Hepatocyte (in vitro differentiated cells): Measurements from ENCODE around the gene PSMD1. TPM values are rescaled to one million over a fixed set of nuclear protein-coding genes. Genes with fewer than 3 reads are reported as not detected.

ENCODE experiments used
- DNase-seq: peaks from one replicate; pipeline ENCODE4 v3.0.0-alpha.2; 2016; ENCODE audit warnings: low spot score
- H2AFZ ChIP-seq: fragments of 200-600 bp; sonication (generic); 2 replicates; pipeline ENCODE4 v1.6.0; 2016; ENCODE audit warnings: antibody characterized with exemption, mild to moderate bottlenecking
- H3K27ac ChIP-seq: fragments of 200-600 bp; sonication (generic); 2 replicates; pipeline ENCODE4 v1.5.1; 2016; ENCODE audit warnings: mild to moderate bottlenecking
- H3K27me3 ChIP-seq: fragments of 200-600 bp; sonication (generic); 2 replicates; pipeline ENCODE4 v1.6.1; 2016
- H3K36me3 ChIP-seq: fragments of 200-600 bp; sonication (generic); replicated peaks from 2 replicates; pipeline ENCODE4 v1.5.1; 2016; ENCODE audit warnings: low read depth; ENCODE audit not compliant: insufficient read depth
- H3K4me1 ChIP-seq: fragments of 200-600 bp; sonication (generic); 2 replicates; pipeline ENCODE4 v1.5.1; 2016; ENCODE audit warnings: mild to moderate bottlenecking, moderate library complexity; ENCODE audit not compliant: insufficient read depth
- H3K4me2 ChIP-seq: fragments of 200-600 bp; sonication (generic); 2 replicates; pipeline ENCODE4 v1.6.0; 2016
- H3K4me3 ChIP-seq: fragments of 200-600 bp; sonication (generic); 2 replicates; pipeline ENCODE4 v1.5.1; 2016; ENCODE audit warnings: mild to moderate bottlenecking
- H3K79me2 ChIP-seq: fragments of 200-600 bp; sonication (generic); 2 replicates; pipeline ENCODE4 v1.6.0; 2017; ENCODE audit warnings: mild to moderate bottlenecking
- H3K9me2 ChIP-seq: fragments of 200-600 bp; sonication (generic); replicated peaks from 2 replicates; pipeline ENCODE4 v1.6.0; 2017; ENCODE audit warnings: mild to moderate bottlenecking; ENCODE audit not compliant: insufficient read depth
- H3K9me3 ChIP-seq: fragments of 200-600 bp; sonication (generic); 2 replicates; pipeline ENCODE4 v1.5.1; 2016; ENCODE audit warnings: low read depth, mild to moderate bottlenecking
- H4K20me1 ChIP-seq: fragments of 200-600 bp; sonication (generic); 2 replicates; pipeline ENCODE4 v1.6.0; 2016; ENCODE audit warnings: mild to moderate bottlenecking; ENCODE audit not compliant: insufficient read depth, poor library complexity, severe bottlenecking
- EZH2 ChIP-seq: fragments of 200-600 bp; sonication (generic); IDR thresholded peaks from 2 replicates; pipeline ENCODE4 v1.6.1; 2016; ENCODE audit warnings: antibody characterized with exemption, mild to moderate bottlenecking, borderline replicate concordance
- EZH2phosphoT487 ChIP-seq: fragments of 200-600 bp; sonication (generic); IDR thresholded peaks from one replicate; pipeline ENCODE4 v1.6.1; 2018; ENCODE audit warnings: antibody characterized with exemption, mild to moderate bottlenecking, low read depth, moderate library complexity; ENCODE audit not compliant: unreplicated experiment, severe bottlenecking
- WGBS: methylation state at CpG from one replicate; pipeline ENCODE4 v1.1.6; 2016; ENCODE audit warnings: low lambda C conversion rate; ENCODE audit errors: missing lambda C conversion rate; 5-methylcytosine and 5-hydroxymethylcytosine counted together
- polyA plus RNA-seq: library from polyadenylated mRNA; unstranded; fragments of >200 nt; fragmentation: Nextera tagmentation; extraction: Ambion mirVana; gene quantifications from 2 replicates; pipeline ENCODE4 v1.2.1, GENCODE V29; 2016
- total RNA-seq: library from RNA; depleted of rRNA; stranded (reverse); fragments of >200 nt; gene quantifications from 2 replicates; pipeline ENCODE4 v1.2.3, GENCODE V29; 2014
- TF ChIP-seq, protein P1 (sequence below): fragments of 200-600 bp; sonication (generic); IDR thresholded peaks from 2 replicates; pipeline ENCODE4 v1.5.1; 2016; ENCODE audit warnings: antibody characterized with exemption, mild to moderate bottlenecking; ENCODE audit not compliant: poor library complexity

PSMD1 gene
- total and polyA plus RNA-seq, 2 experiments from 2014 or later, result 92.9 to 106 TPM

DNA sequence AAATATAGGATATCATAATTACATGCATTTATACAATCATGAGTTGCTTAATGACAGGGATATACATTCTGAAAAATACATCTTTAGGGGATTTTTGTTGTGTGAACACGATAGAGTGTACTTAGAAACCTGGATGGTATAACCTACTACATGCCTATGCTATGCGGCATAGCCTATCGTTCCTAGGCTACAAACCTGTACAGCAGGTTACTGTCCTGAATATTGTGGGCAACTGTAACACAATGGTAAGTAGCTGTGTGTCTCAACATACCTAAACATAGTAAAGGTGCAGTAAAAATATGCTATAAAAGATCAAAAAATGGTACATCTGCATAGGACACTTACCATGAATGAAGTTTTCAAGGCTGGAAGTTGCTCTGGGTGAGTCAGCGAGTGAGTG, 12.9 kb upstream of the PSMD1 start:
- Histone ChIP-seq H3K9me3 (no peaks in the 10 kb centered on the region), H3K36me3 (no peaks in the 10 kb centered on the region), H3K27ac (no peak overlapping the region), H3K4me1 (peaks cover 14% of the 10 kb centered on the region), H3K79me2 (peaks cover 24% of the 10 kb centered on the region), H2AFZ (no peak overlapping the region), H3K4me3 (no peak overlapping the region), H3K27me3 (peaks cover 2% of the 10 kb centered on the region), H3K4me2 (no peak overlapping the region), H3K9me2 (no peaks in the 10 kb centered on the region), H4K20me1 (peaks cover 7% of the 10 kb centered on the region)
- DNase-seq, result no peak
- WGBS, result 90% methylated on average over 4 of the region's 4 CpGs
- no peak for TF ChIP-seq EZH2
- TF ChIP-seq EZH2phosphoT487, result no peak
- TF ChIP-seq, protein P1, sequence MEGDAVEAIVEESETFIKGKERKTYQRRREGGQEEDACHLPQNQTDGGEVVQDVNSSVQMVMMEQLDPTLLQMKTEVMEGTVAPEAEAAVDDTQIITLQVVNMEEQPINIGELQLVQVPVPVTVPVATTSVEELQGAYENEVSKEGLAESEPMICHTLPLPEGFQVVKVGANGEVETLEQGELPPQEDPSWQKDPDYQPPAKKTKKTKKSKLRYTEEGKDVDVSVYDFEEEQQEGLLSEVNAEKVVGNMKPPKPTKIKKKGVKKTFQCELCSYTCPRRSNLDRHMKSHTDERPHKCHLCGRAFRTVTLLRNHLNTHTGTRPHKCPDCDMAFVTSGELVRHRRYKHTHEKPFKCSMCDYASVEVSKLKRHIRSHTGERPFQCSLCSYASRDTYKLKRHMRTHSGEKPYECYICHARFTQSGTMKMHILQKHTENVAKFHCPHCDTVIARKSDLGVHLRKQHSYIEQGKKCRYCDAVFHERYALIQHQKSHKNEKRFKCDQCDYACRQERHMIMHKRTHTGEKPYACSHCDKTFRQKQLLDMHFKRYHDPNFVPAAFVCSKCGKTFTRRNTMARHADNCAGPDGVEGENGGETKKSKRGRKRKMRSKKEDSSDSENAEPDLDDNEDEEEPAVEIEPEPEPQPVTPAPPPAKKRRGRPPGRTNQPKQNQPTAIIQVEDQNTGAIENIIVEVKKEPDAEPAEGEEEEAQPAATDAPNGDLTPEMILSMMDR, result no peak

DNA sequence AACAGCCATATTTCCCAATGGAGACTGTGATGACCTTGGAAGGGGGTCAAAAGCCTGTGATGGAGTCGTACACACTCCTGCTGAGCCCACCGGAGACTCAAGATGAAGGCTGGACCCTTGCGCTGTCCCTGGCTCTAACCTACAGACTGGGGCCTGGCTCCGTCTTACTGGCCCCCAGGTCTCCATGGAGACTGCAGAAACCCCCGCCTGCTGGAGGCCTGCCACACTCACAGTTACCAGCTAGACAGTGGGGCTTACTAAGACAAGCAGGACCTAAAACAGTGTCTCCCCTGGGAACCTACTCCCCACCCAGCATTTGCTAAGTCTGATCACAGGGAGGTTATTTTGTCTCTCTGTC, 9.8 kb upstream of the PSMD1 start:
- no peak overlapping the region for H3K4me3 ChIP-seq
- WGBS, result 88% methylated on average over 5 of the region's 5 CpGs

GRCh38 chr2:231047274-231047922, 9.3 kb upstream of the PSMD1 start:
- no peaks in the 10 kb centered on the region for H3K79me2 ChIP-seq
- no peak overlapping the region for H3K4me2 ChIP-seq
- no peaks in the 10 kb centered on the region for H4K20me1 ChIP-seq
- no peak overlapping the region for H2AFZ ChIP-seq
- no peaks in the 10 kb centered on the region for H3K9me2 ChIP-seq
- H3K4me3 ChIP-seq, result no peak overlapping the region
- 82% methylated on average over 8 of the region's 8 CpGs for WGBS
- no peak for DNase-seq
- H3K27me3 ChIP-seq, result no peaks in the 10 kb centered on the region
- H3K9me3 ChIP-seq, result no peaks in the 10 kb centered on the region
- peak overlapping the region; percentile 86 for H3K27ac ChIP-seq
- H3K36me3 ChIP-seq, result no peaks in the 10 kb centered on the region
- TF ChIP-seq, protein P1, result no peak
- no peak for TF ChIP-seq EZH2
- TF ChIP-seq EZH2phosphoT487, result no peak
- H3K4me1 ChIP-seq, result peaks cover 40% of the 10 kb centered on the region

More for the DNA sequence above, 9.8 kb upstream of the PSMD1 start:
- Histone ChIP-seq H3K4me1 (peaks cover 35% of the 10 kb centered on the region), H3K9me2 (no peaks in the 10 kb centered on the region), H4K20me1 (no peaks in the 10 kb centered on the region), H3K4me2 (no peak overlapping the region), H3K36me3 (no peaks in the 10 kb centered on the region), H3K9me3 (no peaks in the 10 kb centered on the region), H3K79me2 (no peaks in the 10 kb centered on the region), H3K27me3 (no peaks in the 10 kb centered on the region), H3K27ac (no peak overlapping the region), H2AFZ (no peak overlapping the region)
- DNase-seq, result no peak
- TF ChIP-seq EZH2phosphoT487 (no peak), EZH2 (no peak)
- TF ChIP-seq, protein P1, result no peak
